NCI-H526 treated with DMSO at 0.1 percent for 48 hours (cell line): Measurements from ENCODE around the gene ARHGEF6.

Experiments
- DNase-seq: peaks from one replicate; lab custom pipeline; 2025; lab: John Stamatoyannopoulos, UW

Gene ARHGEF6

DNA sequence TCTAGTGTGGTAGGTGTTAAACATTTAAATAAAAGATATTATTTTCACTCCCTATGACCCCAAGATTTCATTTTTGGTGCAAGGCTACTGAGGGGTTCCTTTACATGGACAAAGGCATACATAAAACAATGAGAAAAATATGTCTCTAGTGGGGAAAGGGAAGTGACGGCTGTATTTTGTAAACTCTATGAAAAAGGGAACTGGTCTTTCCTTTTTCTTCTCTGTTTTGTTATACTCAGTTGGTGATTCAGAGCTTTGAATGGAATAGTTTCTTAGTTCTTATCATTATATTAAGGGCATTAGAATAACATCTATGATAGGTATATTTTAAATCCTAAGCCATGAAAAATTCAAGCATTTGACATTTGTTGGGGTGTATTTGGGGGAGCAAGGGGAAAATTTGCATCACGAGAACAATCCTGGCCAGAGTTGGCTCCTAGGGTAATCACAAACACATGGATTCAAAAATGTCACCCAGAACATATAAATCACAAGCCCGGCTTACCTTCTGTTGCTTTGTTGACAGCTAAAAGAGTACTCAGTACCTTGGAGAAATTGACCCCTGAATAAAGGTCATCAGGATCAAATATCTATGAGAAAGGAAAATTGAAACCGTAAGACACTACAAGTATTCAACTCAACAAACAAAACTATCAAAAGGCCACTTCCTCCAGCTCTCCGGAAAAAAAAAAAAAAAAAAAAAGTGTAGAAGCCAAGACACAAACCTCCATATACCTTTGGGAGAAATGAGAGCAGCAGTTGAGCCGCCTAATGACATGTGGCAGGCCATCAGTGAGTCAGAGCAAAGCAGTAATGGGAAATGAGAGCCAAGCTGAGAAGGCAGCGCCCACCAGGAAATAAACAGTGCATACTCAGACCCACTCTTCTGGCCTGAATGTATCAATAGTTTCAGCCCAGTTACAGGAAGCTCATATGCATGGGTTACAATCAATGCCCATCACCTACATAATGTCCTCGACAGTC is 33.4 kb downstream of the ARHGEF6 start:
- no peak for DNase-seq

- DNase-seq = no peak
Measured at GRCh38 chrX:136745215-136746173, 35.2 kb downstream of the ARHGEF6 start.

GRCh38 chrX:136742721-136743379 is 37.9 kb downstream of the ARHGEF6 start:
- DNase-seq = no peak

DNA sequence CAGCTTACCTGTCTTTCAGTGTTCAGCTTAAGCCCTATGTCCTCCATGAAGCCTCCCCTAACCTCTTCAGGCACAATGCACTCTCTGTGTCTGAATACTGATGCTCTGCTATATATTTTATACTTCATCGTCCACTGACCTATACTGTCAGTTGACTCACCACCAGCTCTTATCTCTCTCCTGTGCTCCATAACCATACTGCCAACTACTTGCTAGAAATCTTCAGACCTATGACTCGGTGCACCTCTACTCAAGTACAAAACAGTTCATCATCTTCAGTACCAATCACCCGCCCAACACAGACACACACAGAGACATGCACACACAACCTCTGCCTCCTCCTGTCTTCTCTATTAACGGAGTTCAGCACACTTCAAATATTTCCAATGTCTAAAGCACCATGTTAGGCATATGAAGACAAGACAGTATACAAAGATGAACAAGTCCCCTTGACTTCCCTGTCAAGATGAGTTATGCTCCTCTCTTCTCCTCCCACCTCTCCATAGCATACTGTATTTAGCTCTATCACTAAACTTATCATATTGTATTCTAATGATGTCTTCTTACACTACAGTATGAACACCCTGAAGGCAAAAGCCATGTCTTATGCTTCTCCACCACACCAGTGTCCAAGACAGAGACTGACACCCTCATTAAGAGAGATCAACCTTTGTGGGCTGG is 42.5 kb downstream of the ARHGEF6 start:
- DNase-seq = no peak

- no peak for DNase-seq
Measured at GRCh38 chrX:136736690-136737089, 44.0 kb downstream of the ARHGEF6 start.

- DNase-seq = no peak
Measured at GRCh38 chrX:136735601-136736000, 45.1 kb downstream of the ARHGEF6 start.

DNA sequence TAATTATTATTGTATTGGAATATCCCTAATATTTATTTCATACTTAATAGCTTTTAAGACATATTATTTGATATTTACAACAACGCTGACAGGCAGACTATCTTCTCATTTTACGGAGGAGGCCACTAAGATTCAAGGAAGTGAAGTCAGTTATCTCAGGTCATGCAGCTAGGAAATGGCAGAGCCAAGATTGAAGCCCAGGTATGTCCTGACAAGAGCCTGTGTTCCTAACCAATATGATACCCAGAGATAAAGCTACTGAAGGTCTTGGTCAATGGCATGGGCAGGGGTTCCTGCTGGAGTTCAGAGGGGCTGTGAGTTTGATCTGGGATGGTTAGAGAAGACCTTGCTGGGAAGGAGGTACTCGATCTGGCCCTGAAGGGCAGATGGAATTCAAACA is 47.1 kb downstream of the ARHGEF6 start:
- no peak for DNase-seq

DNA sequence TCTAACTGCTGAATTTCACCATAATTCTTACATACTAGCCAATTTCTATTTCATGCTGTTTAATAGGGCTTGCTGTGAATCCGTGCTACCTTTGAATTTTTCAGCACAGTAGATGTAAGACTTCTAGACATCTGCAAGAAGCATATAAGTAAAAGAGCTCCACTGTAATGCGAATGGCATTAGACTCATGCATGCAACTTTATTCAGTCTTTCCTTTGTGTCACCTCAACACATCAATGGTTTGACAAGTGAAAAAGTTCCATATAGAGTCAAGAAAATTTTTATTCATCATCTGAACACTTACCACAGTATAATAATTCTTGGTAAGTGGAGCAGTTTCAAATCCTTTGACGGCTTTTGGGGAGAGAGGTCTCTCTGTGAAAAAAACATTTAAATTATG is 48.9 kb downstream of the ARHGEF6 start:
- DNase-seq = no peak

DNA sequence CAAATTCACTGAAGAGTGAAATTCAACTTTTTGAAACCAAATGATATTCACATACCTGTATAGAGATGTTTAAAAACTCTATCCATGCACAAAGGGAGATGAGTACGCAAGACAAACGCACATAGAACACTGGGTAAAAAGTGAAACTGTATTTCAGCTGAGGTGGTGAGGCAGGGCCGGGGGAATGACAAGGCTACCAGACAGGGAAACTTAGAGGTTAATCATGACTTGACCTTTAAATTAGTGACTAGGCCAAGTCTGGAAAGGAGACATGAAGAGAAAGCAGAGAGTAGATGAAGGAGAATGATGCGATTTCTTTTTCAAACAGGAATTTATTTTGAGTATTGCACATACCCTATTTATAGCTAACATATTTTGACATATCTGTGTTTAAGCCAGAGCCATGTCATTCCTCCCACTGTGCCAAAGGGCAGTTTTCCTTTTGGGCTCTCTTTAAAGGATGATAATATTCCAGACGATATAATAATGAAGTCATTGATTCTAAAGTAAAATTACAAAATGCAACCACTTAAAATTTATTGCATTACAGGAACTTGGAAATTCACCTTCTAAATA is 49.4 kb downstream of the ARHGEF6 start:
- no peak for DNase-seq

- DNase-seq = no peak
Measured at GRCh38 chrX:136728393-136728792, 52.3 kb downstream of the ARHGEF6 start.

GRCh38 chrX:136725441-136726104 is 55.2 kb downstream of the ARHGEF6 start:
- DNase-seq = no peak

DNA sequence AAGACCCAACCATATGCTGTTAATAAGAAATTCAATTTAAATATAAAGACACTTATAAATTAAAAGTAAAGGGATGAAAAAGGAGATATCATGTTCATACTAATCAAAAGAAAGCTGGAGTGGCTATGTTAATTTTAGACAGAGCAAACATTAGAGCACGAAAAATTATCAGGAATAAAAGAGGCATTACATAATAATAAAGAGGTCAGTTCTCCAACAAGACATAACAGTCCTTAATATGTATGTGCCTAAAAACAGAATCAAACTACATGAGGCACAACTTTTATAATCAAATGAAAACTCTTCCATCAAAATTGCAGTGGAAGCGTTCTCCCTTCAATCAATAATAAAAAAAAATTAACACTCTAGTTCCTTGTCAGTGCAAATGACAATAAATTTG is 62.6 kb downstream of the ARHGEF6 start:
- no peak for DNase-seq

DNA sequence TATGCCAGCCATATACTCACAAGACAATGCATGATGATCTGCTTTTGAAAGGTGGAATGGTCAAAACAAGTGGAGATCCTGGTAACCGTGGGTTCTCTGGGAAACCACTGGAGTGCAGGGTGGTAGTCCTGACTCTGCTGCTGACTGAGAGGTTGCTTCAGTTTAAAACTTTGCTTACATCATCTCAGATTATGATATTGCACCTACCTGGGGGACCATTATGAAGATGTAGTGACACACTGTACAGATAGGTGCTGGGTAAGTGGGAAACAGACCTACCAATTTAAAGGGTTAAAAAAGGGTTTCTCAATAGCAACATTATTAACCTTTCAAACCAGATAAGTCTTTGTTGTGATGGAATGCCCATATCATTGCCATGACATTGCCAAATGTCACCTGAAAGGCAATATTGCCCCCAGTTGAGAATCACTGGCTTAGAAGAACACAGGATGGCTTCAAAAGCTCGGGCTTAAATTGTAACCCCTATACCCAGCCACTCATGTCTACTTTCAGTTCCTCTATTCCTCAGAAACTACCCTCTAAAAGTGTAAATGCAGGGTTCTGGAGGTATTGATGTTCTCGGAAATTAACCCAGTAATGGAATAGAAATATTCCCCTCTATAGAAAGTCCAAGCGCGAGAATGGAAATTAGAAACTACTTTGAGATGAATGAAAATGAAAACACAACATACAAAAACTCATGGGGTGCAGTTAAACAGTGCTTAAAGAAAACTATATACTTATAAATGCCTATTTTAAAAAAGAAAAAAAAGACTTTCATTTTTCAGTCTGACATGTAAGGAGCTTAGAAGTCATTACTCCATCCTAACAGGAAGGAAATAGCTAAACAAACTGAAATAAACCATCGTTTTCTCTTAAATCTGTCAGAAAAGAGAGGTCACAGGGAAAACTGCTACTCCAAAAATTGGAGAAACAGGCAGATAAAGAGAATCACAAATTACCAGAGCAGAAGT is 65.8 kb downstream of the ARHGEF6 start:
- DNase-seq = no peak

DNA sequence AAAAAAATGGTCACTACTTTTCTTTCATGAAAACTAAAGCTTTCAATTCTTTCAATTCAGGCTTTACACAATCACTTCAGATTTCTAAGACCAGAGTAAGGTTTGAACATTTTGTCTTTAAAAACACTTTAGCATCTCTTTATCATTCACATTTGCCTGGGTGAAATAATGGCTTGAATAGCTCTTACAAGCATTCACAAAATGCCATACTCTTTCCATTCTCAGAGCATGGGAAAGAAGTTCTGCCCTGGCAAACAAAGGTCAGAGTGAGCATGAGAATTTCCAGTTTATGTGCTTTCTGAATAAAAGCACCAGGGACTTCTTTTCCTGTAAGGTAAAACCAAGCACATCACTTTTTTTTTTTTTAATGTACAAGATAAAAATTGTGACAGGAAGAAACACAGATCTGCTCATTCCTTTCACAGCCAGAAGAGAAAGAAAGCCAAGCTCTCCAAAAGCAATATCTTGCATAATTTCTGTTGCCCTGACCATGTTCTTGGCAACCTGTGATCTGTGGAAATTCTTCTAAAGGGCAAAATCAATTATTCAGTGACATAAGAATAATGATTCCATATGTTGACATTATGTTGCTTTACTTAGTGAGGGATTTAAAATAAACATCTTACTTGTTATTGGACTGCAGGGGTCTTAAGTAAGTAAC is 68.0 kb downstream of the ARHGEF6 start:
- DNase-seq = no peak

- DNase-seq = no peak
Measured at GRCh38 chrX:136711147-136711546, 69.6 kb downstream of the ARHGEF6 start.

- no peak for DNase-seq
Measured at GRCh38 chrX:136710325-136710951, 70.3 kb downstream of the ARHGEF6 start.

DNA sequence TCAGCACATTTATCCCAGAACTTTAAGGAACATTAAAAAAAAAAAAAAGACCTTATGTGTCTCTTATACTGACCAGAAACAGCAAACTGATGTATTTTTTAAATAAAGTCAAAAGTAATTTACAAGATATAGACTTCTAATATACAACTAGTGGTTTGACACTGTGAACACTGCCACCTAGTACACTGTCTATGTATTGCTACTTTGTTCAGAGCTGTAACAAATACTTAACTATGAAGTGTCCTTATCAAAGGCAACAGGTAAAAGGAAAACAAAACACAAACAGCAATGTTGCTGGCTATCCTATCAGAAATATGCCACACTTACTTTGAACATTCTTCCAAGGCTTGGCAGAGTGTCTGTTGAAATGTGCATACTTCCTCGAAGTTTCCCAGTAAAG is 72.4 kb downstream of the ARHGEF6 start:
- peak; percentile 12 for DNase-seq

- no peak for DNase-seq
Measured at GRCh38 chrX:136697156-136697555, 83.6 kb downstream of the ARHGEF6 start.
